Measurements from ENCODE around the gene CACNA1F.

Gene CACNA1F

GRCh38 chrX:49172280-49172780 is 60.8 kb downstream of the CACNA1F start:
- peak; percentile 82 for DNase-seq

- peak; percentile 81 for DNase-seq
These were observed 61.3 kb downstream of the CACNA1F start, which contains the start of gene PLP2 for GRCh38 chrX:49171752-49172279. Gene PLP2, plus strand, starts transcription at chrX:49171898. Its CDS starts 103 bp downstream, at chrX:49172001.

- no peak for DNase-seq
These were observed 65.4 kb downstream of the CACNA1F start for GRCh38 chrX:49167740-49168108.

GRCh38 chrX:49166914-49167739 is 66.0 kb downstream of the CACNA1F start:
- peak; percentile 85 for DNase-seq

- peak; percentile 84 for DNase-seq
These were observed 66.9 kb downstream of the CACNA1F start for GRCh38 chrX:49165901-49166881.

- no peak for DNase-seq
These were observed 68.4 kb downstream of the CACNA1F start for GRCh38 chrX:49164589-49165360.

GRCh38 chrX:49163555-49164419 is 69.4 kb downstream of the CACNA1F start:
- peak; percentile 90 for DNase-seq

GRCh38 chrX:49162620-49163019 is 70.5 kb downstream of the CACNA1F start, which contains the start of gene MAGIX:
Gene MAGIX, plus strand, starts transcription at chrX:49162758. Its CDS starts 132 bp downstream, at chrX:49162890.
- no peak for DNase-seq

GRCh38 chrX:49161632-49162031 is 71.5 kb downstream of the CACNA1F start:
- DNase-seq = no peak

GRCh38 chrX:49160908-49161307 is 72.2 kb downstream of the CACNA1F start:
- DNase-seq = no peak

GRCh38 chrX:49157194-49157593 is 75.9 kb downstream of the CACNA1F start:
- no peak for DNase-seq

- peak; percentile 91 for DNase-seq
These were observed 77.0 kb downstream of the CACNA1F start for GRCh38 chrX:49155900-49156837.

- DNase-seq = peak; percentile 54
These were observed 77.8 kb downstream of the CACNA1F start for GRCh38 chrX:49155243-49155899.
